GM10266 (cell line): ENCODE data around the gene CNKSR3.

Experiments used
- DNase-seq: peaks from one replicate; pipeline ENCODE4 v3.0.0; 2012; ENCODE audit errors: extremely low spot score
- CTCF ChIP-seq: IDR thresholded peaks from 2 replicates; pipeline ENCODE4 v1.5.1; 2012; ENCODE audit warnings: mild to moderate bottlenecking, low read depth; ENCODE audit not compliant: control insufficient read depth, insufficient read depth; ENCODE audit errors: missing control alignments

CNKSR3 gene

DNA sequence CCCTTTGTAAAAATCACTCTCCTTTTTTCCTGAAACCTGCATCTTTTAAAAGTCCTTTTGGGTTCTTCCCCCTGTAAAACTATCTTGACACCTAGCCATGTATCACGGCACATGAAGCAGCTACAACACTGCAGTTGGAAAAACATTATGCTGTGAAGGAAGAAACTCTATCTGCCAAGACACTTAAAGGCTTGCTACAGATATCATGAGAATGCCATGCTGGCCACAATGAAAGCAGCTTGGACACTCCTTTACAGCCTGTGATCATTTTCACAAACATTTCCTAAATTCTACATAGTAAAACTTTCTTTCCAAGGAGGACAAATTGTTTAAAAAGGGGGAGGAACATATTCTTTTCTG is 31.8 kb downstream of the CNKSR3 start:
- no peak for TF ChIP-seq CTCF

GRCh38 chr6:154478021-154478700 is 32.3 kb downstream of the CNKSR3 start:
- no peak for TF ChIP-seq CTCF
- DNase-seq = no peak

More for the DNA sequence above, 31.8 kb downstream of the CNKSR3 start:
- DNase-seq = no peak

DNA sequence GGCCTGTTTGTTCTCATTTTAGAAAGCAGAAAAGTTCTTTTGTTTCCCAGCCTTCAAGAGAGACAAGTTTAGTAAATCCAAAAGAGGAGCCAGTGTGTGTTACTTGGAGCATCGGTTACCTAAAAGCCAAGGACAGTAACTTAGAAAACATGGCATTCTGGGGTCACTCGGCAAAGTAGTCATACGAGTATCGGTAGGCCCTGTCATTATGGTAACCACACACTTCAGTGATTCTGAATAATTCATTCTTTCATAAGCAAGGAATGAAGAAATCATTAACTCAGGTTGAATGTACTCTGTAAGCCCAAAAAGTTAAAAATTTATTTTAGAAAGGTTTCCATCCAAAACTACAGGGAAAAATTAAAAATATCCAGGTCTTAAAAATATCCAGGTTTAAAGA is 34.0 kb downstream of the CNKSR3 start:
- DNase-seq = no peak
- no peak for TF ChIP-seq CTCF

GRCh38 chr6:154474648-154475428 is 35.6 kb downstream of the CNKSR3 start:
- DNase-seq = no peak
- TF ChIP-seq CTCF = no peak

GRCh38 chr6:154473324-154473723 is 37.2 kb downstream of the CNKSR3 start:
- no peak for TF ChIP-seq CTCF
- DNase-seq = no peak

DNA sequence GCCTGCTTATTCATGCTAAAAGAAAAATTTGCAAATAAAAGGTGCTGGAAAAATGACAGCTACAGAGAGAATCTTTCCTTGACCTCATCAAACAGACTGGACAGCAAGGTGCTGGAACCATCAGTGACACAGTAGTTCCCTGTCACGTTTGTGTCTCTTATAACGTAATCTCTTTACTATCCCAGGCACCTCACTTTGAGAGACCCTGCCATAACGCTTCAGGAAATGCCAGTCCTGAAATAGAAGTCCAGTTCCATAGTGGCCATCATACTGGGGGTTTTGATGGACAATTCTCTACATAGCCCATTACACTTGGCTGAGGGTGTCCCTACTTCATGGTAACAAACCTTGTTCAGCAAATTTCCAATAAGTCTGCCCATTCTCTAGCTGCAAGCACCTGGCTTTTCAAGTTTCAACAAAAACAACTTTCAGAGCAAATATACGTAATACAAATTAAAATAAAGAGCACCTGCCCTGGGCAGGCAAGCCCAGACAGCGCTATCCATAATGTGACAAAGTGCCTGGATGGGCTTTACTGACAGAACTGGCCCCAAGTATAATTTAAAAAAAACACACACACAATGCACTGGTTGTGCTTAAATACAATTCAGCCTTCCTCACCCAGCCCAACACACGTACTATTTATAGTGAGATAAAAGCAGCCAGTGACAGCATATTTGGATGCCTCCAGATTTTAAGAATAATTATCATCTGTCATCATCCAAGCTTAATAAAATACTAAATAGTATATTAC is 38.7 kb downstream of the CNKSR3 start:
- TF ChIP-seq CTCF = no peak
- DNase-seq = no peak
